NCI-H524 treated with DMSO at 0.1 percent for 48 hours (cell line): ENCODE measurements around the gene AKAP13.
"Not testable (repeated sequence)": the region's sequence is repeated elsewhere in the genome, so short reads cannot be mapped to it uniquely, and the experiment has no call there.

Experiments used
- DNase-seq: peaks from one replicate; lab custom pipeline; 2025; lab: John Stamatoyannopoulos, UW

Gene AKAP13

GRCh38 chr15:85793641-85794597, 413.5 kb downstream of the AKAP13 start:
- DNase-seq = no peak

DNA sequence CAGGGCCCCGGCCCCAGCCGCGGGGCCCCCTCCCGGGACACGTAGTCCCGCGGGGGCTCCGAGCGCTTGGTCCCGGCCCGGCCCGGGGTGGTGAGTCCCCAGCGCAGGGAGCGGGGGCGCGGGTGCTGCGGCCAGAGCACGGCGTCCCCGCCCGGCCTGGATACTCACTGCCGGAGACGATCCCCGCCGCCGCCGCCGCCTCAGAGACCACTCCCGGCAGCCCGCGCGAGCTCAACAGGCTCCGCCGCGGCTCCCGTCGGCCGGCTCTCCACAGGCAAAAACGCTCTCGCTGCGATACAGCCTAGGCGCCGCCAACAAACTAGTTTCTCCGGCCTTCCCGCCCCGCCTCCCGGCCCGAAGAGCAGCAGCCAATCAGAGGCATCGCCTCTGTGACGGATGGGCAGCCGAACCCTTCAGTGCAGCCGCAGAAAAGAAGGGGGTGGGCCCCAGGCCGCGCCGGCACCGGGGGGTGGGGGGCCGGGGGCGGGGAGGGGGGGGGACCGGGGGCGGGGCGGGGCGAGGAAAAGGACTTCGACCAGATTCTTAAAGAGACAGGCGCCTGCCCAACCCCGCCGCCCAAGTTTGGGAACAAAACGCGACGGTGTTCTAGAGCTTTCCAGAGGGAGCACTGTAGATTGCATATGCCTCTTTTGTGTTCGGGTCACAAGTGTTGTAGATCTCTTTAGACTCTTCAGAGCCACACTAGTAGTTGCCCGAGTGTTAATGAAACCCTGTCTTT, 414.4 kb downstream of the AKAP13 start, which contains the start of gene KLHL25:
Gene KLHL25, minus strand, starts transcription at position 328 of the 739 bp plus-strand sequence. CDS start 25,115 bp downstream, outside the sequence.
- peak; percentile 74 for DNase-seq

DNA sequence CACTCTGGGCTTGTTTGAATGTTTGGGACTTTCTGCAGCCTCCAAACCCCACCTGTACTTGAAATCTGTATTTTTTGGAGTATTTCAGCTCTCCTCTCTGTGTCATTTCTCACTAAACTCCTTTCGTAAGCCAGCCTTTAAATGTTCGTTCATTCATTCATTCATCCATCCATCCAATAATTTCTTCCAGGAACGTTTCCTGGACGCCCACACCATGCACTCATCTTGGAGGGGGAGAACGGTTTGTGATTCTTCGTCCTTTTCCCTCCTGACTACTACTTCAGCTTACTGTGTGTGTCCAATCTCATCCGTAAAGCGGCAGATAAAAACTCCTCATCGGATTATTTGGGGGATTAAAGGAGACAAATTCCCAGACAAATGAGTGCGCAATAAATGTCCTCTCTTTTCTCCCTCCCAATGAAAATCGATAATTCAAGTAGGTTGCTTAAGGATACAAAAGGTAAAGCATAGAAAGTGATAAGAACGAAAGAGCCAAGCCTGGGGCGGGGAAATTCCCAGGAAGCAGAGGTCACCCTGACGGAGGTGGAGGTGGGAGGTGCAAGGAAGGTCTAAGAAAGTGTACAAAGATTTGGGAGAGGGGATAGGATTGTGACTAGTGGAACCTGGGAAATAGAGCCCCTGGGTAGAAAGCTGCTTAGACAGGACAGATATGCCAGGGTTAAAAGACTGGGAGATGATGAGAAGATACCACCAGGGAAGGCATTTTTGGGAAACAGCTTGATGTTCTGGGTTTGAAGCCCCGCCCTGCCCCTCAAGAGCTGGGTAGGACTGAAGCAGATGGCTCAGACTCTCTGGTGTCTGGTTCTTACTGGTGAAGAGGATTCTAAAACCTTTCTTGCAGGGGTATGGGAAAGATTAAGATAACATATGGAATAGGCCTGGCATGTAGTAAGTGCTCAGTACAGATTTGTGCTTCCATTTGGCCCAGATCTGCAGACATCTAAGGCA, 415.2 kb downstream of the AKAP13 start:
- DNase-seq = peak; percentile 92

- not testable (repeated sequence) for DNase-seq
These were observed 416.0 kb downstream of the AKAP13 start for GRCh38 chr15:85796371-85796770.
